Raji (cell line): Measurements from ENCODE around the gene OR52I2.

Experiments used
- POLR2A ChIP-seq: IDR thresholded peaks from 2 replicates; pipeline ENCODE4 v1.6.1; 2011; ENCODE audit warnings: low read depth, low read length, control low read depth; ENCODE audit not compliant: insufficient read depth

The OR52I2 gene

GRCh38 chr11:4581443-4581842 is at the start of gene OR52I2:
OR52I2 (plus strand) TSS chr11:4581743.
- no peak for TF ChIP-seq POLR2A

- no peak for TF ChIP-seq POLR2A
Measured at GRCh38 chr11:4539603-4540219, 41.8 kb upstream of the OR52I2 start.

GRCh38 chr11:4541071-4541470 is 40.5 kb upstream of the OR52I2 start:
- no peak for TF ChIP-seq POLR2A

- no peak for TF ChIP-seq POLR2A
Measured at GRCh38 chr11:4543561-4543960, 38.0 kb upstream of the OR52I2 start.

GRCh38 chr11:4544891-4545290 is 36.7 kb upstream of the OR52I2 start, which contains the start of gene OR52M1:
OR52M1 (plus strand) TSS chr11:4545191; CDS start chr11:4545191, 0 bp downstream.
- TF ChIP-seq POLR2A, result no peak

- TF ChIP-seq POLR2A, result no peak
Measured at GRCh38 chr11:4546878-4547277, 34.7 kb upstream of the OR52I2 start.

- TF ChIP-seq POLR2A, result no peak
Measured at GRCh38 chr11:4547416-4547815, 34.1 kb upstream of the OR52I2 start.

- no peak for TF ChIP-seq POLR2A
Measured at GRCh38 chr11:4551346-4551979, 30.1 kb upstream of the OR52I2 start.

- no peak for TF ChIP-seq POLR2A
Measured at GRCh38 chr11:4559527-4560440, 21.8 kb upstream of the OR52I2 start.

- TF ChIP-seq POLR2A, result no peak
Measured at GRCh38 chr11:4560467-4560866, 21.1 kb upstream of the OR52I2 start.

- TF ChIP-seq POLR2A, result no peak
Measured at GRCh38 chr11:4565371-4565770, 16.2 kb upstream of the OR52I2 start.

- no peak for TF ChIP-seq POLR2A
Measured at GRCh38 chr11:4569075-4569474, 12.5 kb upstream of the OR52I2 start.

GRCh38 chr11:4576880-4577279 is 4.7 kb upstream of the OR52I2 start:
- TF ChIP-seq POLR2A, result no peak

- TF ChIP-seq POLR2A, result no peak
Measured at GRCh38 chr11:4577761-4578160, 3.8 kb upstream of the OR52I2 start.

GRCh38 chr11:4578624-4579023 is 2.9 kb upstream of the OR52I2 start:
- TF ChIP-seq POLR2A, result no peak

- TF ChIP-seq POLR2A, result no peak
Measured at GRCh38 chr11:4580124-4580523, 1.4 kb upstream of the OR52I2 start.
